BLaER1 (cell line): ENCODE measurements around the gene LRRC34.

Experiments
- H3K27ac ChIP-seq: shearing (Covaris generic); formaldehyde crosslinking; 2 replicates; pipeline ENCODE4 v1.8.1; 2022
- H3K27me3 ChIP-seq: shearing (Covaris generic); formaldehyde crosslinking; 2 replicates; pipeline ENCODE4 v1.8.1; 2022
- H3K36me3 ChIP-seq: shearing (Covaris generic); formaldehyde crosslinking; 2 replicates; pipeline ENCODE4 v1.8.1; 2022
- H3K4me1 ChIP-seq: shearing (Covaris generic); formaldehyde crosslinking; 2 replicates; pipeline ENCODE4 v1.8.1; 2022
- H3K4me2 ChIP-seq: shearing (Covaris generic); formaldehyde crosslinking; 2 replicates; pipeline ENCODE4 v1.8.1; 2022
- H3K4me3 ChIP-seq: shearing (Covaris generic); formaldehyde crosslinking; 2 replicates; pipeline ENCODE4 v1.8.1; 2022
- H3K9ac ChIP-seq: shearing (Covaris generic); formaldehyde crosslinking; 2 replicates; pipeline ENCODE4 v1.8.1; 2022
- H3K9me3 ChIP-seq: shearing (Covaris generic); formaldehyde crosslinking; 2 replicates; pipeline ENCODE4 v1.8.1; 2022
- H4K20me1 ChIP-seq: shearing (Covaris generic); formaldehyde crosslinking; 2 replicates; pipeline ENCODE4 v1.8.1; 2022
- Cebpa-rat ChIP-seq: shearing (Covaris generic); IDR thresholded peaks from 2 replicates; pipeline ENCODE4 v1.8.1; 2022

The LRRC34 gene

DNA sequence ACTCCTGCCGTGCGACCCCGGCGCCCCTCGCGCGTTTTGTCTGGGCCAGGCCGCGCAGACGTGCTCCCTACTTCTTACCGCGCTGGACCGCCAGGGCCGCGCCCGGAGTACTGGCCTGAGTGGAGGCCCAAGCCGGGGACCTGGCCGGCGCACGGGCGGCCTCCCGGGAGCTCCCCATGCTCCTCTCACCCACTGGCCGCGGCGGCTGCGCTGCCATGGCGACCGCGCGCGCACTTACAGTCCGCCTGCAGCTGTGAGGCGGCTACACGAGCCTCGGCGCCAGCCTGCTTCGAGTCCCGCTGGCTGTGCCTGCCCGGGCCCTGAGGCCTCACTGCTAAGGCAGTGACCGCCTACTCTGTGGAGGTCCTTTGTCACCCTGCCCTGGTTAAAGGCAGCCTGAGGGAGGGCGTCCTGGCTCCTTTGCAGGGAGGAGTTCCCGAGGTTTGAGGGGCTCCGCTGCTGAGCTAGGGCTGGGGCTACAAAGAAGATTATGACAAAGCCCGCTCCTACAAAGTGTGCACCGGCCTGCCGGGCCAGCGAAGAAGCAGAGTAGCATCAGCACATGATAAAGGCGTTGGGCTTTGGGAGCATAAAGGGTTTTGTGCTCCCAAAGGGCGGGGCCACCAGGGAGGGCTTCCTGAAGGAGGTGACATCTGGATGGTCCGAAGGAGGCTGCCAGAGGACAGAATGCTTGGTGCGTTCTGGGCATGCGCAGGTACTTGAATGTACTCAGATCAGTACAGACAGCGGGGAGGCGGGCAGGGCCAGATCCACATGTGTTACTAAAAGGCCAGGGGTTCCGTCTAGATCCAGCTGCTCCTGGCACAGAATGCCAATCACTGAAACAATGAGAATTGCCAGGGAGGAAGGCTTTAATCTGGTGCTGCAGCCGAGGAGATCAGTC lies at the start of gene LRRC34, which contains the start of gene LRRIQ4:
Gene LRRC34 (minus strand): TSS at position 573 of the 904 bp plus-strand sequence. CDS start 356 bp downstream, at position 217.
Gene LRRIQ4 (plus strand): TSS at position 539 of the 904 bp plus-strand sequence. CDS start 9,052 bp downstream, outside the sequence.
- Histone ChIP-seq H3K9me3 (peaks cover 13% of the 10 kb centered on the region), H3K36me3 (peaks cover 5% of the 10 kb centered on the region; the same call in 1 of the 2 replicates), H3K4me1 (peaks cover 30% of the 10 kb centered on the region), H3K27ac (peak within 1 kb of the TSS; percentile 86), H3K4me2 (peak within 1 kb of the TSS; percentile 93), H3K27me3 (no peaks in the 10 kb centered on the region), H3K9ac (peak within 1 kb of the TSS; percentile 84), H4K20me1 (no peaks in the 10 kb centered on the region), H3K4me3 (peak within 1 kb of the TSS; percentile 88)
- TF ChIP-seq Cebpa-rat, result no peak

DNA sequence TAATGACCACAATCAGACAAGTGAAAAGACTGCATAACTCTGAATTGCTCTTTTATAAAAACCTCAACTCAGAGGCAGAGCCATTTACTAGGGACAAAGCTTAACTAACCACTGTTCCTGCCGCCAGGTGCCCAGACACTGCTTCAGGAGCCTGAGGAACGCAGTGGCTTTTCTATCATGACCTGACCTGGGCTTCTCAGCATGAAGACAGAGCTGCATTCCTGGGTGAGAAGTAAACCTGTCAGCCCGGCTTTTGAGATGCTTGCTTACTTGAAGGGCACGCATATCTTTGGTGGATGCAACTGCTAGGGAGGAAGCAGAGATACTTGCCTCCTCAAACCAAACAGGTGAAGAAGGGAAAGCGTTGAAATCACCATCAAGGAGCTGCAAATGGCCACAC lies 49.2 kb upstream of the LRRC34 start:
- H3K4me2 ChIP-seq, result no peak overlapping the region
- no peaks in the 10 kb centered on the region for H3K36me3 ChIP-seq
- H3K9ac ChIP-seq, result no peak overlapping the region
- TF ChIP-seq Cebpa-rat, result no peak
- no peak overlapping the region for H3K4me3 ChIP-seq
- no peak overlapping the region for H3K27ac ChIP-seq
- H3K27me3 ChIP-seq, result no peaks in the 10 kb centered on the region
- H3K4me1 ChIP-seq, result peaks cover 15% of the 10 kb centered on the region; the same call in 1 of the 2 replicates
- no peaks in the 10 kb centered on the region for H3K9me3 ChIP-seq
- no peaks in the 10 kb centered on the region for H4K20me1 ChIP-seq

DNA sequence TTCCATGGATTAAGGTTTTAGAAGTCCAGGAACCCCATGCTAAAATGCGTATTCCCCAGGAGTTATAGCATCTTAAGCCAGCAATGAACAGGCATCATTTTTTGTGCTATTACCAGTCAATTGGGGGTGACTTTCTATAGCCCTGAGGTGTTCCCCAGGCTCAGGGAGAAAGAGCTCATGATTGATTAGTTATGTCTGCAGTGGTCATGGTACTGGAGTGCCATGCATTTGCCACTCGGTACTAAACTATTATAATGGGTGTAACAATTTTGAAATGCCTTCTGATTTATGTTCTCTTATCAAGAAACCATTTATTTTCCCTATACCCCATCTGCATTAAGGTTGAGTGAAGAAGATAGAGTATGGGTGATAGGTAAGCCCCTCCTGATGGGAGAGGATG lies 45.1 kb upstream of the LRRC34 start:
- Histone ChIP-seq H3K36me3 (no peaks in the 10 kb centered on the region), H3K4me3 (no peak overlapping the region), H3K9me3 (no peaks in the 10 kb centered on the region), H3K4me2 (no peak overlapping the region), H3K9ac (no peak overlapping the region), H4K20me1 (no peaks in the 10 kb centered on the region), H3K27ac (no peak overlapping the region), H3K27me3 (no peaks in the 10 kb centered on the region), H3K4me1 (no peaks in the 10 kb centered on the region)
- no peak for TF ChIP-seq Cebpa-rat

GRCh38 chr3:169855514-169855913 lies 42.8 kb upstream of the LRRC34 start:
- Histone ChIP-seq H3K27me3 (no peaks in the 10 kb centered on the region), H4K20me1 (no peaks in the 10 kb centered on the region), H3K4me3 (no peak overlapping the region), H3K4me2 (no peak overlapping the region), H3K9ac (no peak overlapping the region), H3K4me1 (no peaks in the 10 kb centered on the region), H3K27ac (no peak overlapping the region), H3K36me3 (no peaks in the 10 kb centered on the region), H3K9me3 (no peaks in the 10 kb centered on the region)
- TF ChIP-seq Cebpa-rat, result no peak

DNA sequence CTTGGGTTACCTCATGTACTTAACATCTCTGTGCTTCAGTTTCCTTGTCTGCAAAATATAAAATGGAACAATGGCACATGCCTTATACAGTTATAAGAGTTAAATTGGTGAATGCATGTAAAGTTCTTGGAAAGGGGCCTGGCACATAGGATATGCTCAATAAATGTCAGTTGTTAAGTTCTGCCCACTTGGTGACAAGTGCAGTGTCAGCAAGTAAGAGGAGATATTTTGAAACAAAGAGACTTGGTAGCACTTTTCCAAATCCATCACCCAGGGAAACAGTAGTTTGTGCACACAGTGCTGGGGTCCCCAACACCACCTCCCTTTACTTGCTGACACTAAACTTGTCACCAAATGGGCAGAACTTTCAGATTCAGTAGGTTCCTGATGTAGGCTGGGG lies 37.9 kb upstream of the LRRC34 start:
- H3K4me3 ChIP-seq, result no peak overlapping the region
- no peaks in the 10 kb centered on the region for H3K27me3 ChIP-seq
- no peaks in the 10 kb centered on the region for H3K9me3 ChIP-seq
- no peak for TF ChIP-seq Cebpa-rat
- no peaks in the 10 kb centered on the region for H4K20me1 ChIP-seq
- peaks cover 12% of the 10 kb centered on the region for H3K4me1 ChIP-seq
- H3K9ac ChIP-seq, result no peak overlapping the region
- no peak overlapping the region for H3K27ac ChIP-seq
- H3K36me3 ChIP-seq, result no peaks in the 10 kb centered on the region
- no peak overlapping the region for H3K4me2 ChIP-seq

- H3K4me2 ChIP-seq, result no peak overlapping the region
- no peak overlapping the region for H3K9ac ChIP-seq
- no peaks in the 10 kb centered on the region for H3K9me3 ChIP-seq
- H4K20me1 ChIP-seq, result no peaks in the 10 kb centered on the region
- H3K27me3 ChIP-seq, result no peaks in the 10 kb centered on the region
- no peak for TF ChIP-seq Cebpa-rat
- peaks cover 12% of the 10 kb centered on the region for H3K4me1 ChIP-seq
- no peak overlapping the region for H3K27ac ChIP-seq
- no peak overlapping the region for H3K4me3 ChIP-seq
- no peaks in the 10 kb centered on the region for H3K36me3 ChIP-seq
These were observed 36.0 kb upstream of the LRRC34 start for GRCh38 chr3:169848741-169849140.

GRCh38 chr3:169847896-169848295 lies 35.2 kb upstream of the LRRC34 start:
- peaks cover 12% of the 10 kb centered on the region for H3K4me1 ChIP-seq
- no peak overlapping the region for H3K4me2 ChIP-seq
- no peak overlapping the region for H3K9ac ChIP-seq
- H3K36me3 ChIP-seq, result no peaks in the 10 kb centered on the region
- no peaks in the 10 kb centered on the region for H3K9me3 ChIP-seq
- no peak for TF ChIP-seq Cebpa-rat
- no peaks in the 10 kb centered on the region for H4K20me1 ChIP-seq
- no peak overlapping the region for H3K4me3 ChIP-seq
- H3K27ac ChIP-seq, result no peak overlapping the region
- no peaks in the 10 kb centered on the region for H3K27me3 ChIP-seq

GRCh38 chr3:169846458-169847193 lies 33.9 kb upstream of the LRRC34 start:
- peak overlapping the region; percentile 46 for H3K4me2 ChIP-seq
- no peak overlapping the region for H3K9ac ChIP-seq
- no peak overlapping the region for H3K4me3 ChIP-seq
- H3K4me1 ChIP-seq, result peaks cover 12% of the 10 kb centered on the region
- H3K9me3 ChIP-seq, result no peaks in the 10 kb centered on the region
- no peaks in the 10 kb centered on the region for H4K20me1 ChIP-seq
- no peak for TF ChIP-seq Cebpa-rat
- H3K36me3 ChIP-seq, result no peaks in the 10 kb centered on the region
- no peak overlapping the region for H3K27ac ChIP-seq
- H3K27me3 ChIP-seq, result no peaks in the 10 kb centered on the region

DNA sequence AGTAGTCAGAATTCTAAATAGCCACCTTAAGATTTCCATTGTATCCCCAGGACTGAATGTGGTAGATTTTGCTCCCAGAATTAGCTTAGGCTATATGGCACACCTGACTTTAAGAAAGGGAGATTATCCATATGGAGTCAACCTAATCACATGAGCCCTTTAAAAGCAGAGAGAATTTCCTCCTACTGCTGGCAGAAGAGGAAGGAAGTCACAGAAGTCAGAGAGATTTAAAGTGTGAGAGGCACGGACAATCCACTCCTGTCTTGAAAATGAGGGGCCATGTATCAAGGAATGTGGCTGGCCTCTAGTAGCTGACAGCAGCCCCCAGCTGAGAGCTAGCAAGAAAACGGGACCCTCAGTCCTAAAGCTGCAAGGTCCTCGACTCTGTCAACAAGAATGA lies 30.3 kb upstream of the LRRC34 start:
- TF ChIP-seq Cebpa-rat, result no peak
- no peak overlapping the region for H3K4me3 ChIP-seq
- no peaks in the 10 kb centered on the region for H4K20me1 ChIP-seq
- no peak overlapping the region for H3K9ac ChIP-seq
- no peak overlapping the region for H3K4me2 ChIP-seq
- H3K4me1 ChIP-seq, result peaks cover 21% of the 10 kb centered on the region
- no peaks in the 10 kb centered on the region for H3K9me3 ChIP-seq
- no peak overlapping the region for H3K27ac ChIP-seq
- H3K27me3 ChIP-seq, result no peaks in the 10 kb centered on the region
- no peaks in the 10 kb centered on the region for H3K36me3 ChIP-seq

GRCh38 chr3:169841171-169841570 lies 28.5 kb upstream of the LRRC34 start:
- Histone ChIP-seq H3K4me1 (peaks cover 11% of the 10 kb centered on the region), H3K36me3 (no peaks in the 10 kb centered on the region), H3K27ac (no peak overlapping the region), H4K20me1 (no peaks in the 10 kb centered on the region), H3K9ac (no peak overlapping the region), H3K4me3 (no peak overlapping the region), H3K27me3 (no peaks in the 10 kb centered on the region), H3K9me3 (no peaks in the 10 kb centered on the region), H3K4me2 (peak overlapping the region; percentile 49)
- TF ChIP-seq Cebpa-rat, result no peak
